H9 (cell line): ENCODE measurements around the gene DACT3. TPM values are rescaled to one million over a fixed set of nuclear protein-coding genes. Genes with fewer than 3 reads are reported as not detected.

Source experiments
- DNase-seq: peaks from one replicate; pipeline ENCODE4 v3.0.0-alpha.2; 2017
- H2AFZ ChIP-seq: one replicate; pipeline ENCODE4 v1.6.1; 2013; ENCODE audit warnings: mild to moderate bottlenecking, low read length, control low read depth, moderate library complexity
- H2AK5ac ChIP-seq: 2 replicates; pipeline ENCODE4 v1.6.1; 2013; ENCODE audit warnings: low read length, control low read depth, mixed read lengths; ENCODE audit not compliant: insufficient read length
- H2BK120ac ChIP-seq: one replicate; pipeline ENCODE4 v1.6.1; 2013; ENCODE audit warnings: low read depth, mild to moderate bottlenecking, low read length, control low read depth, inconsistent platforms; ENCODE audit not compliant: poor library complexity, severe bottlenecking
- H2BK12ac ChIP-seq: 2 replicates; pipeline ENCODE4 v1.6.1; 2013; ENCODE audit warnings: low read length, control low read depth, mixed read lengths, low read depth; ENCODE audit not compliant: insufficient read length
- H2BK15ac ChIP-seq: 2 replicates; pipeline ENCODE4 v1.6.1; 2013; ENCODE audit warnings: low read depth, low read length, control low read depth
- H2BK20ac ChIP-seq: one replicate; pipeline ENCODE4 v1.6.1; 2013; ENCODE audit warnings: low read depth, mild to moderate bottlenecking, low read length, control low read depth, inconsistent platforms; ENCODE audit not compliant: poor library complexity, severe bottlenecking
- H2BK5ac ChIP-seq: 2 replicates; pipeline ENCODE4 v1.6.1; 2013; ENCODE audit warnings: low read length, control low read depth, mixed read lengths; ENCODE audit not compliant: insufficient read length
- H3K14ac ChIP-seq: 2 replicates; pipeline ENCODE4 v1.6.1; 2013; ENCODE audit warnings: low read length, control low read depth; ENCODE audit not compliant: insufficient read depth
- H3K18ac ChIP-seq: 2 replicates; pipeline ENCODE4 v1.6.1; 2013; ENCODE audit warnings: low read depth, mild to moderate bottlenecking, mixed read lengths, low read length, control low read depth; ENCODE audit not compliant: insufficient read length
- H3K23ac ChIP-seq: 2 replicates; pipeline ENCODE4 v1.6.1; 2013; ENCODE audit warnings: low read length, control low read depth, mixed read lengths, low read depth; ENCODE audit not compliant: insufficient read length
- H3K23me2 ChIP-seq: 2 replicates; pipeline ENCODE4 v1.6.1; 2013; ENCODE audit warnings: low read depth, mild to moderate bottlenecking, mixed read lengths, low read length, control low read depth; ENCODE audit not compliant: insufficient read length, poor library complexity, severe bottlenecking
- H3K27ac ChIP-seq: 2 replicates; pipeline ENCODE4 v1.5.1; 2013; ENCODE audit warnings: low read length, control low read depth, mixed read lengths, low read depth; ENCODE audit not compliant: insufficient read length
- H3K27me3 ChIP-seq: 2 replicates; pipeline ENCODE4 v1.6.1; 2013; ENCODE audit warnings: low read length, control low read depth, inconsistent platforms; ENCODE audit not compliant: insufficient read depth
- H3K4ac ChIP-seq: 2 replicates; pipeline ENCODE4 v1.6.1; 2013; ENCODE audit warnings: low read depth, mild to moderate bottlenecking, control low read depth, inconsistent platforms, low read length, moderate library complexity
- H3K4me1 ChIP-seq: 2 replicates; pipeline ENCODE4 v1.6.1; 2013; ENCODE audit warnings: low read length, control low read depth, inconsistent platforms; ENCODE audit not compliant: insufficient read depth
- H3K4me2 ChIP-seq: 2 replicates; pipeline ENCODE4 v1.6.1; 2013; ENCODE audit warnings: low read length, control low read depth, mixed read lengths; ENCODE audit not compliant: insufficient read length, insufficient read depth
- H3K56ac ChIP-seq: 2 replicates; pipeline ENCODE4 v1.6.1; 2013; ENCODE audit warnings: low read depth, mild to moderate bottlenecking, mixed read lengths, low read length, control low read depth; ENCODE audit not compliant: insufficient read length
- H3K79me1 ChIP-seq: 2 replicates; pipeline ENCODE4 v1.6.1; 2013; ENCODE audit warnings: low read depth, mild to moderate bottlenecking, moderate library complexity, low read length, control low read depth, inconsistent platforms; ENCODE audit not compliant: insufficient read depth, poor library complexity, severe bottlenecking
- H3K79me2 ChIP-seq: 2 replicates; pipeline ENCODE4 v1.6.1; 2013; ENCODE audit warnings: low read length, control low read depth, inconsistent platforms; ENCODE audit not compliant: insufficient read depth
- H3K9ac ChIP-seq: 2 replicates; pipeline ENCODE4 v1.6.1; 2013; ENCODE audit warnings: low read length, control low read depth, mixed read lengths; ENCODE audit not compliant: insufficient read length; ENCODE audit errors: extremely low read depth
- H3K9me3 ChIP-seq: one replicate; pipeline ENCODE4 v1.6.1; 2013; ENCODE audit warnings: low read depth, low read length, inconsistent platforms; ENCODE audit not compliant: control insufficient read depth
- H3T11ph ChIP-seq: one replicate; pipeline ENCODE4 v1.6.1; 2013; ENCODE audit warnings: mild to moderate bottlenecking, low read length, control low read depth, inconsistent platforms
- H4K20me1 ChIP-seq: one replicate; pipeline ENCODE4 v1.6.1; 2013; ENCODE audit not compliant: control insufficient read depth, insufficient read length, insufficient read depth
- H4K5ac ChIP-seq: 2 replicates; pipeline ENCODE4 v1.6.1; 2013; ENCODE audit warnings: low read depth, mild to moderate bottlenecking, mixed read lengths, low read length, control low read depth; ENCODE audit not compliant: insufficient read length
- H4K8ac ChIP-seq: replicated peaks from 2 replicates; pipeline ENCODE4 v1.6.1; 2013; ENCODE audit warnings: low read length, control low read depth, mixed read lengths, low read depth; ENCODE audit not compliant: insufficient read length
- H4K91ac ChIP-seq: 2 replicates; pipeline ENCODE4 v1.6.1; 2013; ENCODE audit warnings: low read depth, mild to moderate bottlenecking, moderate library complexity, mixed read lengths, low read length, control low read depth; ENCODE audit not compliant: insufficient read length
- H3K27ac Mint-ChIP-seq, 3 experiments: 2 replicates in 2 of 3; 3 replicates in 1 of 3; pipeline ENCODE4 v1.8.0; 2020 to 2021; ENCODE audit warnings: mixed read lengths in 3 of 3, mild to moderate bottlenecking in 1 of 3, moderate library complexity in 1 of 3
- H3K27me3 Mint-ChIP-seq: 2 replicates; pipeline ENCODE4 v1.8.0; 2021; ENCODE audit warnings: low read depth, mild to moderate bottlenecking, moderate library complexity, mixed read lengths
- H3K36me3 Mint-ChIP-seq, 3 experiments: 2 replicates in 2 of 3; 3 replicates in 1 of 3; pipeline ENCODE4 v1.8.0; 2020 to 2021; ENCODE audit warnings: low read depth in 3 of 3, mixed read lengths in 3 of 3; ENCODE audit not compliant: insufficient read depth in 1 of 3
- H3K4me1 Mint-ChIP-seq, 2 experiments: 2 replicates each; pipeline ENCODE4 v1.8.0; 2020; ENCODE audit warnings: mixed read lengths in 2 of 2
- H3K4me3 Mint-ChIP-seq, 2 experiments: 2 replicates in 1 of 2; 3 replicates in 1 of 2; pipeline ENCODE4 v1.8.0; 2020 to 2021; ENCODE audit warnings: mild to moderate bottlenecking in 2 of 2, mixed read lengths in 2 of 2, moderate library complexity in 1 of 2
- H3K9me3 Mint-ChIP-seq, 2 experiments: 2 replicates in 1 of 2; 3 replicates in 1 of 2; pipeline ENCODE4 v1.8.0; 2020; ENCODE audit warnings: mild to moderate bottlenecking in 2 of 2, mixed read lengths in 2 of 2, moderate library complexity in 1 of 2
- CTCF ChIP-seq: fragments of 200-600 bp; sonication (generic); conservative IDR thresholded peaks from 3 replicates; pipeline ENCODE4 v1.8.0; 2021; ENCODE audit warnings: antibody characterized with exemption, mild to moderate bottlenecking
- WGBS: extraction: QIAGEN DNeasy Blood & Tissue Kit; methylation state at CpG from one replicate; pipeline ENCODE4 v1.1.7; 2013; ENCODE audit warnings: missing lambda C conversion rate, low lambda C conversion rate, mixed read lengths; ENCODE audit not compliant: insufficient read length; ENCODE audit errors: extremely low coverage; 5-methylcytosine and 5-hydroxymethylcytosine counted together
- total RNA-seq: library from RNA; stranded (reverse); gene quantifications from 2 replicates; pipeline ENCODE4 v1.2.1, GENCODE V29; 2021

DACT3 gene
- total RNA-seq, 1 experiment from 2014 or later: 0.87 TPM

DNA sequence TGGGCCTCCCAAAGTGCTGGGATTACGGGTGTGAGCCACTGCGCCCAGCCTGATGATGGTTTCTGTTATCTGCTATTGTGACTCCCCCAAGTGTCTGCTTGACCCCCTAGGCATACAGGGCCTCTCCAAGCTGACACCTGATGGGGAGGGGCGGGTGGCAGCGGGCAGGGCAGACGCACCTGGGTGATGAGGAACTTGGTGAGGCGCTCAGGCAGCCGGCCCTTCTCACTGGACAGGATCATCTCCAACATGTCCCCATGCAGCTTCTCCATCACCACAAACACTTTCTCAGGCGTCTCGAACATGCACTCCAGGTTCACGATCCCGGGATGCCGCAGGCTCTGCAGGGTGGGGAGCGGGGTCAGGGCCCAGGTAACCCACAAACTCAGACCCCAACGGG is 28.4 kb upstream of the DACT3 start:
- H3K4me2 ChIP-seq: no peak overlapping the region
- H4K20me1 ChIP-seq: no peaks in the 10 kb centered on the region
- H3K9me3 ChIP-seq: no peaks in the 10 kb centered on the region
- no peak overlapping the region for H3K23ac ChIP-seq
- no peaks in the 10 kb centered on the region for H3K27me3 Mint-ChIP-seq
- peaks cover 58 to 94% (median 81%) of the 10 kb centered on the region in 3 experiments for H3K36me3 Mint-ChIP-seq
- no peak for TF ChIP-seq CTCF
- H2BK120ac ChIP-seq: no peak overlapping the region
- H4K8ac ChIP-seq: no peak overlapping the region
- H3K4me1 Mint-ChIP-seq: no peaks in the 10 kb centered on the region
- H3K9ac ChIP-seq: no peak overlapping the region
- no peaks in the 10 kb centered on the region for H3K4me1 ChIP-seq
- no peak overlapping the region for H3K4ac ChIP-seq
- H3K23me2 ChIP-seq: no peaks in the 10 kb centered on the region
- H3K27ac ChIP-seq: no peak overlapping the region
- H4K5ac ChIP-seq: no peak overlapping the region
- H2BK15ac ChIP-seq: no peak overlapping the region
- H2BK12ac ChIP-seq: no peak overlapping the region
- no peaks in the 10 kb centered on the region for H3K79me1 ChIP-seq
- H3K18ac ChIP-seq: no peak overlapping the region
- H3K27ac Mint-ChIP-seq: no peak overlapping the region
- no peak for DNase-seq
- H2BK5ac ChIP-seq: no peak overlapping the region
- H3K14ac ChIP-seq: no peak overlapping the region
- no peak overlapping the region for H3K4me3 Mint-ChIP-seq
- H4K91ac ChIP-seq: no peak overlapping the region
- WGBS: no CpG with 5 or more reads among the region's 14 CpGs
- H2BK20ac ChIP-seq: no peak overlapping the region
- H2AK5ac ChIP-seq: no peak overlapping the region
- H2AFZ ChIP-seq: no peak overlapping the region
- no peak overlapping the region for H3K56ac ChIP-seq
- H3K79me2 ChIP-seq: no peaks in the 10 kb centered on the region
- H3K9me3 Mint-ChIP-seq: no peaks in the 10 kb centered on the region; a peak in 1 of 5 replicates
- H3K27me3 ChIP-seq: no peaks in the 10 kb centered on the region
- H3T11ph ChIP-seq: no peak overlapping the region
